Upper lobe of left lung (tissue), 4 donors: ENCODE measurements around the gene RAPGEF2.

ENCODE experiments used
- EP300 ChIP-seq, 4 donors: sonication (generic); formaldehyde crosslinking; IDR thresholded peaks; one replicate each; pipeline ENCODE4 v1.5.1; 2017; ENCODE audit warnings: antibody characterized with exemption in 4 of 4, control low read depth in 2 of 4
- POLR2A ChIP-seq, 4 donors: fragments of 450-650 bp; IDR thresholded peaks; one replicate each; pipeline ENCODE4 v1.5.1; 2016 to 2017; ENCODE audit warnings: antibody characterized with exemption in 4 of 4, mild to moderate bottlenecking in 2 of 4
- POLR2AphosphoS5 ChIP-seq, 2 donors: sonication (generic); formaldehyde crosslinking; IDR thresholded peaks; one replicate each; pipeline ENCODE4 v1.5.1; 2017; ENCODE audit warnings: antibody characterized with exemption in 2 of 2
- TF ChIP-seq, protein P1 (sequence below), 6 experiments: fragments of 450-650 bp in 4 of 6; fragments of 200-600 bp in 2 of 6; sonication (generic) in 2 of 6; IDR thresholded peaks; one replicate each; pipeline ENCODE4 v1.5.1; 2016 to 2019; ENCODE audit warnings: antibody characterized with exemption in 6 of 6

DNA sequence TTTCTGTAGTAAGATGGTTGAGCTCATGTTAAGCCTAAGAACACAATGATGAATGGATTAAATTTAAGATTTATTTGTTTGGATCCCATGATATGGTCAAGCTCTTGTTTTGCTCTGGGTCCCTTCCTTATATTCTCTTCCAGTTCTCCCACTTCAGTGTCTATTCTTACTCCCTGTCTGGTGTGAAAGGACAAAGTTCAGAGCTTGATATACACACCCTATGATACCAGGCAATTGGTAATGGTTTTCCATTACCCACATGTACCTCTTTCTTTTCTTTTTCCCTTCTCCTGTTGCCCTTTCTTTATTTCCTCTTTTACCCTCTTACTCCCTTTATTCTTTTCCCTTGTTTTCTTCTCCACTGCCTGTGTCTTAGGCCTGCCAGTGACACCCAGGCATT is 223.6 kb downstream of the RAPGEF2 start:
- TF ChIP-seq POLR2A (IDR thresholded peaks at IDR 0.05) (no peak), POLR2AphosphoS5 (IDR thresholded peaks at IDR 0.05) (no peak), EP300 (IDR thresholded peaks at IDR 0.05) (no peak)
- TF ChIP-seq, protein P1, sequence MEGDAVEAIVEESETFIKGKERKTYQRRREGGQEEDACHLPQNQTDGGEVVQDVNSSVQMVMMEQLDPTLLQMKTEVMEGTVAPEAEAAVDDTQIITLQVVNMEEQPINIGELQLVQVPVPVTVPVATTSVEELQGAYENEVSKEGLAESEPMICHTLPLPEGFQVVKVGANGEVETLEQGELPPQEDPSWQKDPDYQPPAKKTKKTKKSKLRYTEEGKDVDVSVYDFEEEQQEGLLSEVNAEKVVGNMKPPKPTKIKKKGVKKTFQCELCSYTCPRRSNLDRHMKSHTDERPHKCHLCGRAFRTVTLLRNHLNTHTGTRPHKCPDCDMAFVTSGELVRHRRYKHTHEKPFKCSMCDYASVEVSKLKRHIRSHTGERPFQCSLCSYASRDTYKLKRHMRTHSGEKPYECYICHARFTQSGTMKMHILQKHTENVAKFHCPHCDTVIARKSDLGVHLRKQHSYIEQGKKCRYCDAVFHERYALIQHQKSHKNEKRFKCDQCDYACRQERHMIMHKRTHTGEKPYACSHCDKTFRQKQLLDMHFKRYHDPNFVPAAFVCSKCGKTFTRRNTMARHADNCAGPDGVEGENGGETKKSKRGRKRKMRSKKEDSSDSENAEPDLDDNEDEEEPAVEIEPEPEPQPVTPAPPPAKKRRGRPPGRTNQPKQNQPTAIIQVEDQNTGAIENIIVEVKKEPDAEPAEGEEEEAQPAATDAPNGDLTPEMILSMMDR (IDR thresholded peaks at IDR 0.05) = no peak
